DOHH2 (cell line): ENCODE results near the gene DCTD.

Experiments used
- H3F3A ChIP-seq: fragments of 200-600 bp; sonication (generic), shearing (Covaris generic); 2 replicates; pipeline ENCODE4 v1.6.0; 2016; ENCODE audit warnings: antibody characterized with exemption, mild to moderate bottlenecking; ENCODE audit not compliant: control insufficient read depth, insufficient read depth
- H3K27ac ChIP-seq: fragments of 200-600 bp; sonication (generic); 2 replicates; pipeline ENCODE4 v1.5.1; 2014; ENCODE audit warnings: low read depth, mild to moderate bottlenecking, low read length, moderate library complexity
- H3K27me3 ChIP-seq: fragments of 200-600 bp; sonication (generic); 2 replicates; pipeline ENCODE4 v1.6.1; 2014; ENCODE audit warnings: mild to moderate bottlenecking, low read length, mixed read lengths; ENCODE audit not compliant: control insufficient read depth
- H3K36me3 ChIP-seq: fragments of 200-600 bp; sonication (generic); 2 replicates; pipeline ENCODE4 v1.6.1; 2014; ENCODE audit warnings: mild to moderate bottlenecking, low read length, moderate library complexity, mixed read lengths; ENCODE audit not compliant: control insufficient read depth
- H3K4me1 ChIP-seq: fragments of 200-600 bp; sonication (generic); 2 replicates; pipeline ENCODE4 v1.6.1; 2014; ENCODE audit warnings: mild to moderate bottlenecking, low read length, mixed read lengths; ENCODE audit not compliant: control insufficient read depth
- H3K4me2 ChIP-seq: fragments of 200-600 bp; sonication (generic); 2 replicates; pipeline ENCODE4 v1.6.0; 2014; ENCODE audit warnings: mild to moderate bottlenecking, low read length, moderate library complexity
- H3K4me3 ChIP-seq: fragments of 200-600 bp; sonication (generic); 2 replicates; pipeline ENCODE4 v1.5.1; 2014; ENCODE audit warnings: mild to moderate bottlenecking, low read length, mixed read lengths
- H3K79me2 ChIP-seq: fragments of 200-600 bp; sonication (generic); 2 replicates; pipeline ENCODE4 v1.6.1; 2014; ENCODE audit warnings: mild to moderate bottlenecking, low read length, mixed read lengths; ENCODE audit not compliant: control insufficient read depth
- H3K9me2 ChIP-seq: fragments of 200-600 bp; sonication (generic); replicated peaks from 2 replicates; pipeline ENCODE4 v1.6.1; 2014; ENCODE audit warnings: mild to moderate bottlenecking, low read length, mixed read lengths; ENCODE audit not compliant: control insufficient read depth
- H3K9me3 ChIP-seq: fragments of 200-600 bp; sonication (generic); 2 replicates; pipeline ENCODE4 v1.6.1; 2014; ENCODE audit warnings: antibody characterized with exemption, low read length, mixed read lengths; ENCODE audit not compliant: control insufficient read depth, insufficient read depth
- H4K20me1 ChIP-seq: fragments of 200-600 bp; sonication (generic); 2 replicates; pipeline ENCODE4 v1.6.0; 2014; ENCODE audit warnings: low read depth, mild to moderate bottlenecking, antibody characterized with exemption, low read length, moderate library complexity; ENCODE audit not compliant: control insufficient read depth, insufficient read depth
- EZH2phosphoT487 ChIP-seq: fragments of 200-600 bp; sonication (generic); IDR thresholded peaks from 2 replicates; pipeline ENCODE4 v1.6.1; 2017; ENCODE audit warnings: borderline replicate concordance, mild to moderate bottlenecking, antibody characterized with exemption, low read length, moderate library complexity, mixed read lengths
- TF ChIP-seq, protein P1 (sequence below): fragments of 200-600 bp; sonication (generic); IDR thresholded peaks from one replicate; pipeline ENCODE4 v1.5.1; 2014; ENCODE audit warnings: antibody characterized with exemption, mild to moderate bottlenecking, low read depth, low read length; ENCODE audit not compliant: poor library complexity, severe bottlenecking

The DCTD gene

GRCh38 chr4:182955411-182955810, 38.2 kb upstream of the DCTD start:
- no peak overlapping the region for H3K4me2 ChIP-seq
- H3K27ac ChIP-seq = no peak overlapping the region
- no peaks in the 10 kb centered on the region for H3K79me2 ChIP-seq
- H3K4me3 ChIP-seq = no peak overlapping the region
- no peaks in the 10 kb centered on the region; the same call in 1 of the 2 replicates for H3K9me3 ChIP-seq
- no peaks in the 10 kb centered on the region for H3K36me3 ChIP-seq
- H3K4me1 ChIP-seq = no peaks in the 10 kb centered on the region
- no peaks in the 10 kb centered on the region for H4K20me1 ChIP-seq
- no peaks in the 10 kb centered on the region for H3K27me3 ChIP-seq
- H3K9me2 ChIP-seq = no peaks in the 10 kb centered on the region
- no peak for TF ChIP-seq EZH2phosphoT487
- TF ChIP-seq, protein P1, sequence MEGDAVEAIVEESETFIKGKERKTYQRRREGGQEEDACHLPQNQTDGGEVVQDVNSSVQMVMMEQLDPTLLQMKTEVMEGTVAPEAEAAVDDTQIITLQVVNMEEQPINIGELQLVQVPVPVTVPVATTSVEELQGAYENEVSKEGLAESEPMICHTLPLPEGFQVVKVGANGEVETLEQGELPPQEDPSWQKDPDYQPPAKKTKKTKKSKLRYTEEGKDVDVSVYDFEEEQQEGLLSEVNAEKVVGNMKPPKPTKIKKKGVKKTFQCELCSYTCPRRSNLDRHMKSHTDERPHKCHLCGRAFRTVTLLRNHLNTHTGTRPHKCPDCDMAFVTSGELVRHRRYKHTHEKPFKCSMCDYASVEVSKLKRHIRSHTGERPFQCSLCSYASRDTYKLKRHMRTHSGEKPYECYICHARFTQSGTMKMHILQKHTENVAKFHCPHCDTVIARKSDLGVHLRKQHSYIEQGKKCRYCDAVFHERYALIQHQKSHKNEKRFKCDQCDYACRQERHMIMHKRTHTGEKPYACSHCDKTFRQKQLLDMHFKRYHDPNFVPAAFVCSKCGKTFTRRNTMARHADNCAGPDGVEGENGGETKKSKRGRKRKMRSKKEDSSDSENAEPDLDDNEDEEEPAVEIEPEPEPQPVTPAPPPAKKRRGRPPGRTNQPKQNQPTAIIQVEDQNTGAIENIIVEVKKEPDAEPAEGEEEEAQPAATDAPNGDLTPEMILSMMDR = no peak
- H3F3A ChIP-seq = no peaks in the 10 kb centered on the region

DNA sequence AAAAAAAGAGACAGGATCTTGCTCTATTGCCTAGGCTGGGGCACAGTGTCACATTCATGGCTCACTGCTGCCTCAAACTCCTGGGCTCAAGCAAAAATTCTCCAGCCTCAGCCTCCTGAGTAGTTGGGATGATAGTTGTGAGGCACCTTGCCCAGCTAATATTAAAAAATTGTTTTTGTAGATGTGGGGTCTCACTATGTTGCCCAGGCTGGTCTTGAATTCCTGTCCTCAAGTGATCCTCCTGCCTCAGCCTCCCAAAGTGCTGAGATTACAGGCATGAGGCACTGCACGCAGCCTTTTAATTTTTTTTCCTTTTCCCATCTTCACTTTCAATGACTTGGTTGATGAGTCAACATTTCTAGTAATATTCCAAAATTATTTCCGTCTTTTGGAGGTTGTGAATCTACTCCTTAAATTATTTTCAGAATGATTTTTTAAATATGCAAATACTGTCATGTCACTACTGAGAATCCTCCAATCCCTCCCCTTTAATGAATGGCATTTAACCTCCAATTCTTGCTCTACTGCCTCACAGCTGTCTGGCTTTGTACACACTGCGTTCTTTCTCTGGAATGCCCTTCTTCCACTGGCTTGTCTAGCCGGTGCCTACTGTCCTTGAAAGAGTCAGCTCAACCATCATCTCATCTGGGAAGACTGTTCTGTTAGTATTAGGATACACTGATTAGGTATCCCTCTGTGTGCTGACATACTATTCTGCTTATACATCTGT, 27.5 kb upstream of the DCTD start:
- Histone ChIP-seq H3K36me3 (no peaks in the 10 kb centered on the region), H3K9me3 (no peaks in the 10 kb centered on the region), H3K27ac (no peak overlapping the region), H3K4me1 (no peaks in the 10 kb centered on the region), H4K20me1 (no peaks in the 10 kb centered on the region), H3K4me2 (no peak overlapping the region), H3K79me2 (no peaks in the 10 kb centered on the region), H3K4me3 (no peak overlapping the region), H3K9me2 (no peaks in the 10 kb centered on the region), H3F3A (no peaks in the 10 kb centered on the region), H3K27me3 (no peaks in the 10 kb centered on the region)
- TF ChIP-seq EZH2phosphoT487 = no peak
- TF ChIP-seq, protein P1 = no peak

GRCh38 chr4:182939680-182940079, 22.5 kb upstream of the DCTD start:
- H3K9me3 ChIP-seq = no peaks in the 10 kb centered on the region
- no peaks in the 10 kb centered on the region for H3K9me2 ChIP-seq
- H3F3A ChIP-seq = no peaks in the 10 kb centered on the region
- H3K4me3 ChIP-seq = no peak overlapping the region
- H3K4me1 ChIP-seq = no peaks in the 10 kb centered on the region
- H3K4me2 ChIP-seq = no peak overlapping the region
- H3K36me3 ChIP-seq = no peaks in the 10 kb centered on the region
- no peak overlapping the region for H3K27ac ChIP-seq
- TF ChIP-seq, protein P1 = no peak
- no peak for TF ChIP-seq EZH2phosphoT487
- H3K27me3 ChIP-seq = no peaks in the 10 kb centered on the region
- no peaks in the 10 kb centered on the region for H4K20me1 ChIP-seq
- no peaks in the 10 kb centered on the region for H3K79me2 ChIP-seq
